Tongue (tissue), 2 donors: Measurements from ENCODE around the gene USP16. TPM values are rescaled to one million over a fixed set of nuclear protein-coding genes. Genes with fewer than 3 reads are reported as not detected.
"Not testable (repeated sequence)": the region's sequence is repeated elsewhere in the genome, so short reads cannot be mapped to it uniquely, and the experiment has no call there.

Experiments used
- DNase-seq: peaks from one replicate; pipeline ENCODE4 v3.0.0-alpha.2; 2015
- total RNA-seq: library from RNA; depleted of rRNA; stranded (reverse); fragments of >200 nt; gene quantifications from one replicate; pipeline ENCODE4 v1.2.3, GENCODE V29; 2014

USP16 gene
- 39.1 TPM for total RNA-seq

DNA sequence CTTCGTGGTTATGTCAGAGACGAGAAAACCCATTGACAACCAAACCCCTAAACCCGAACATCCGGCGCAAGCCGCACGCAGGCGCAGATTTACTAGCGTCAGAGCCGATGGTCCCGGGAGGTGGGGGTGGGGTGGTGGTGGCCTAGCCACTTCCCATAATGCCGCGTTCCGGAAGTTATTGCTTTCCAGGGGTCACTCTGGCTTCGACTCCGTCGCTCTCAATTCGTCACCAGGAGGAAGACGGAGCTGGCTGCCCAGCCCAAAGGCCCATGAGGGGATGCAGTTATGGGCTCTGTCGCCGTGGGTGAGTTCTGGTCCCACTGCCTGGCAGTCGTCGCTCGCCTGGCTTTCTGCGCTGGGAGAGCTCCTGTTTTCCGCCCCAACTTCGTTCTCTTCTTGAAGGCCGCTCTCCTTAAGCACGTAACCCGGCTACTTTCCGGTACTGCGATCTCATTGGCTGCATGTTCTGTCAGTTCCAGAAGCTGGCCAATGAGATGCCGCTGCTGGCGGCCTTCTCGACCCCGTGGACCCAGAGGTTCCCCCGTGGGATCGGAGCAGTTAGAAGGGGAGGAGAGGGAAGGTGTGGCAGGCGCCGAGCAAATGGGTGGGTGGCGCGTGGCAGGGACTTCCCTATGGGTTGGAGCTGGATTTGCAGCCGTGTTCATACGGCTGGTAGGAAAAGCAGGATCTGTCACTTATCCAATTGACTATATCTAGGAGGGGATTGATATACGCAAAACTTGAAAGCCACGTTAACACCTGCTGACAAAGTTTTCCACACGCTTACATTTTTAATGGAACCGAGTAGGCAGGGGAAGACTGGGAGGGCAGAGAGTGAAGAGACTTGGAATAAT lies at the start of gene USP16:
TSS of gene USP16 (plus strand) at position 195 of the 854 bp plus-strand sequence. CDS start 3,246 bp downstream, outside the sequence.
- peak; percentile 98 for DNase-seq

DNA sequence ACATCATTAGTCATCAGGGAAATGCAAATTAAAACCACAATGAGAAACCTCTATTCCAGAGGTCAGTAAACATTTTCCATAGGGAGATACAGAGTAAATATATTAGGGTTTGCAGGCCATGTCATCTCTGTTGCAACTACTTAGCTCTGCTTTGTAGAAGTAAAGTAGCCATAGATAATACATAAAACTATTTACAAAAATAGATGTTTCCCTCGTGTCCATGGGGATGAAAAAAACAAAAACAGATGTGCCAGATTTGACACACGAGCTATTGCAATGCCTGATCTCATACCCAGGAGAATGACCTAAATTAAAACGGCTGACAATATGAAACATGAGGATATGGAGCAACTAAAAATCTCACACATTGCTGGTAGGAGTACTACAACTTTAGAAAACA lies 49.1 kb upstream of the USP16 start:
- DNase-seq, result peak; percentile 52

DNA sequence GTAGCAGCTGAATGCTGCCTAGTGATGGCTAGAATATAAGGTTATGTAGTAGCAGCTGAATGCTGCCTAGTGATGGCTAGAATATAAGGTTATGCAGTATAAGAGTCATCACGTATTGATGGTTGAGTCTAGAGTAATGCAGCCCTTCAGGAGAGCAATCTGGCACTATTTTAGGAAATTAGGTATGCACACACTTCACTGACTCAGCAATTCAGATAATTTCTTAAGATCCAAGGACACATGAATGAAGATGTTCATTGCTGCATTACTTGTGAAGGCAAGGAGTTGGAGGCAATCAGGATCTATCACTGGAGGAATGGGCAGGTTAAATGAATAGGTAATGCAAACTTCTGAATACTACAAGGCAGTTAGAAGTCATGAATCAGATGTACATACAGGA lies 45.4 kb upstream of the USP16 start:
- no peak for DNase-seq

- DNase-seq, result no peak
Measured at GRCh38 chr21:28982637-28983036, 41.8 kb upstream of the USP16 start.

DNA sequence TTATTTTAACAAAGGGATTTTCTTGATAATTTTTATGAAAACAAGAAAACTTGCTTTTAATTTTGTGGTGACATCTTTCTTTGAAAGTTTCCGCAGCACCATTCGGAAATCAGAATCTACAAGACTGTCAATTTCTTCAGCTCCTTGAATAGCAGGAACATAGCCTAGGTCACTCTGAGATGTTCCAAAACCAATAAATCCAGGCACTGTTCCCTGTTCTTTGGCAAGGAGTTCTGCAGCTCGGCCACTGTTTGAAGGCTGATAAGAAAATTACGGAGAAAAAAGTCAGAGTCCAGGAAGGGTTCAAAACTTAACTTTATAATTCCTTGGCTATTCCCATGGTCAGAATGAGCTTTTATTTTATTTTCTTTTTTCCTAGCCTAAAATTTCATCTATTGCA lies 37.8 kb upstream of the USP16 start:
- no peak for DNase-seq

GRCh38 chr21:28988146-28988545 lies 36.3 kb upstream of the USP16 start:
- DNase-seq, result not testable (repeated sequence)

GRCh38 chr21:28991861-28992525 lies 32.5 kb upstream of the USP16 start:
- no peak for DNase-seq

GRCh38 chr21:28992526-28993292 lies 31.8 kb upstream of the USP16 start, which contains the start of gene LTN1:
Gene LTN1, minus strand, starts transcription at chr21:28992877. Its CDS starts 72 bp downstream, at chr21:28992805.
- DNase-seq, result peak; percentile 100

DNA sequence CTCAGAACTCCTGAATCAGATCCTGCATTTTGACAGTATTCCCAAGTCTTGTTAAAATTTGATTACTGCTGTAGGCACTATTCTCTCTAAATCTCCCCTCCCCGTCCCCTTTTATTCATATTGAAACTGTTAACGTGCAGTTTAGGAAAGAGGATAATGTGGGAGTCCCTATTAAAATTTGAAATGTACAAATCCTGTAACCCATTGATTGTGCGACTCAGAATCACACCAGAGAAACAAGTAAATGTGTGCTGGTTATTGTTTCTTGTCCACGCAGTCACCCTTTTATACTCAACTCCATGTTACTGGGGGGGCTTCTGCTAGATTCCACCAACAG lies 31.2 kb upstream of the USP16 start:
- DNase-seq, result no peak

DNA sequence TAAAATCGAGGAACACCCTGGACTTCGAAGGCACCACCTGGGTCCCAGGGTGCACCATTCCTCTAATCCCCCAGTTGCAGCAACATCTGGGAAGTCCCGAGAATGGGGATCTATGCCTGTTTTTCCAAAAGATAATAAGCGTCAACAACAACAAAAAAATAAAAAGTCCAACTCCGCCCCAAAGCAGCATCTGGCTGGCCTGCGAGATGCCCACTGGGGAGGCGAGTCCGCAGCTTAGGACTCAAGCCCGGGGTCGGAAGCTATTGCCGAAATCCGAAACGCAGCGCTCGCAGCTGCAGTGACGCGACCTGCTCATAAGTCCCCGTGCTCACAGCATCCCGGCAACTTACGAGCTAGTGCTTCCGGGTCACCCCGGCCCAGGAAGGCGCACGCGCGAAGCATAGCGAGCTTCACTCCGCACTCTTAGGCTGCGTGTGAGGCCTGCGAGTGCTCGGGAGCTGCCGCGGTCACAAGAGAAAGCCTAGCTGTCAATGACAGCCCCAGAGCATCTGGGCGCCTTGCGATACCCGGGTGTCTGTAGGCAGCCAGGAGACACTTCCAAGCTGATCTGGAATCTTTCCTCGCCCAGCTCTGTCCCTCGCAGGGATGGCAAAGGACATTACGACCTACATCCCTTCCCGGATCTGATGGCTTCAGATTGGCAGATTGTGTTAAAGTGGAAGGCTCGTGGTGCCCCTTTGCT lies 21.9 kb upstream of the USP16 start:
- DNase-seq, result peak; percentile 99

GRCh38 chr21:29005696-29006095 lies 18.8 kb upstream of the USP16 start:
- no peak for DNase-seq

GRCh38 chr21:29007135-29007534 lies 17.3 kb upstream of the USP16 start:
- DNase-seq, result no peak

GRCh38 chr21:29007810-29008209 lies 16.7 kb upstream of the USP16 start:
- DNase-seq, result no peak

- no peak for DNase-seq
Measured at GRCh38 chr21:29008367-29008766, 16.1 kb upstream of the USP16 start.

- DNase-seq, result not testable (repeated sequence)
Measured at GRCh38 chr21:29011236-29011635, 13.2 kb upstream of the USP16 start.

GRCh38 chr21:29017639-29018237 lies 6.7 kb upstream of the USP16 start:
- no peak for DNase-seq

DNA sequence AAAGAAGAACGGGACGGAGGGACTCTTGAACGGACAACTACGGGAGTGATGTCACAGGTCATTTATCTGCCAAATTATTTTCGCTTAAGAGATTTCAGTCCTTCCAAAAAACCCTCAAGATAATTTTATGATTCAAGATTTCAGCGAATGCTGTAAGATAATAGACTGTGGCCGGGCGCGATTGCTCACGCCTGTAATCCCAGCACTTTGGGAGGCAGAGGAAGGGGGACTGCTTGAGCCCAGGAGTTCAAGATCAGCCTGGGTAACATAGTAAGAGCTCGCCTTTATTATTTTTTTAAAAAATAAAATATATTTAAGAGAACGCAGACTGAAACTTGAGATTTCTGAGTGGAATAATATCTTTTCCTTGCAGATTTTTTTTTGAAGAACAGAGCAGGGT lies 5.9 kb upstream of the USP16 start:
- DNase-seq, result peak; percentile 16

- DNase-seq, result no peak
Measured at GRCh38 chr21:29022166-29022565, 2.3 kb upstream of the USP16 start.

DNA sequence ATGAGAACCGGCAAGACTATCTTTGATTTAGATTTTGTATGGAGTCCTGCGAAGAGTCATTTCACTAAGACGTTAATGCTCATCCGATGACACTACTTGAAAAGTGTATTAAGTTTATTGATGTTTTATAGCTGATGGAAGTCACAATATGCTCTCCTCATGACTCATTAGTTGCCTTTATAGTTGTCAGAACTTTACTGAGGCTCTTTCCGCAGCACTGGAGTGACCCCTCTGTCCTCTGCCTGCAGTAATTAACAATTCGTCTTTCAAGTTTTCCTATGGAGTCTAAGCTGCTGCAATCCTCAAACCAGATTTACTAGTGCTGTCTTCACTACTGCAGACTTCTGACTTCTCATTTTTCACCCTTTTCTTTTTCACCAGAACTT lies 853 bp downstream of the USP16 start:
- peak; percentile 29 for DNase-seq

- no peak for DNase-seq
Measured at GRCh38 chr21:29029524-29029923, 5.1 kb downstream of the USP16 start.

DNA sequence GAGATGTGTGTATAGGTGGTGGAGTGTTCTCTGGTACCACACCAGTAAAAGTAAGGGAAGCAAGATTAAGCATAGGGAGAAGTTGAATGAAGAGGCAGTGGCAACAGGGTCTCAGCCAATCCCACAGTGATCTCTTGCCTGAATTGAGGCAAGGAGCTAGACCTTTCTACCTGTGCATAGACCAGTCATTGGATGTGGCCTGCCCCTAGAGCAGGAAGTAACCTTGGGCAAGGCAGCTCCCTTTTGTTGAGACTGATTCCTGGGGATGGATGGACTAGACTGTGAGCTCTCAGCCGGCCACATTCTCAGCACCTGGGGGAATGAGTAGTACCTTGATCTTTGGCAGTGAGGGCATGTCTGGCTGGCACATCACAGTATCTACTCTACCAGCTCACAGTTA lies 6.4 kb downstream of the USP16 start:
- no peak for DNase-seq

DNA sequence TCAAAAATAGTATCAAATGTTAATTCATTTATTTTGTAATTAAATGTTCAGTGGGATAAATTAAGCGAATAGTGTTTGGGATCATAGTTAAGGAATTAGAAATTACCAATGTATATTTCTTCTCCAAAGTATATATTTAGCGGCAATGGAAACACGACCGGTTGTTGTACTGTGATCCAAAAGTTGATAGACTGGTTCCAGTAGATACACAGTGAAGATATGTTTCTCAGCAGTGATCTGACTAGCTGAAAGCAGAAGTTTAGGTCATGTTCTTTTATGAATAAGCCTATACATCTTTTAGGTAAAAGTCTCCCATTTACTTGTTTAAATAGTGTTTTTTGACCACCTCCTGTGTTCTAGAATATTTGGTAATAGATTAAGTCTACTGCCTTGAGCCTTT lies 8.8 kb downstream of the USP16 start:
- DNase-seq, result no peak
